PC-9 (cell line): ENCODE data around the gene RDM1. TPM values are rescaled to one million over a fixed set of nuclear protein-coding genes. Genes with fewer than 3 reads are reported as not detected.

ENCODE experiments used
- BruUV-seq: library from RNA; stranded (reverse); fragments of 400-500 nt; replicated peaks from 2 replicates; lab custom pipeline; 2021; lab: Mats Ljungman, UMichigan
- CTCF ChIA-PET: fragments of 300-600 bp; sonication (Branson Sonifier 250); formaldehyde crosslinking; loops from one replicate; lab custom pipeline; 2022; ENCODE audit warnings: antibody characterized with exemption; lab: Charles Lee
- POLR2A ChIA-PET: fragments of 300-600 bp; sonication (Branson Sonifier 250); formaldehyde crosslinking; loops from one replicate; lab custom pipeline; 2022; ENCODE audit warnings: antibody characterized with exemption; ENCODE audit not compliant: unreplicated experiment; lab: Charles Lee
- DNase-seq, 2 experiments: peaks; one replicate each; pipeline versions ENCODE4 v3.0.0 to v3.0.0-alpha.2; 2015 to 2022; ENCODE audit warnings: mixed read lengths in 1 of 2
- H2AFZ ChIP-seq: fragments of 200-600 bp; sonication (generic); 2 replicates; pipeline ENCODE4 v1.8.1; 2017; ENCODE audit warnings: antibody characterized with exemption
- H3F3A ChIP-seq: fragments of 200-600 bp; sonication (generic); 2 replicates; pipeline ENCODE4 v1.8.1; 2017; ENCODE audit warnings: antibody characterized with exemption, mild to moderate bottlenecking, low read depth; ENCODE audit not compliant: insufficient read depth
- H3K27ac ChIP-seq: fragments of 200-600 bp; sonication (generic); 2 replicates; pipeline ENCODE4 v1.6.1; 2016; ENCODE audit warnings: mixed run types
- H3K27me3 ChIP-seq: fragments of 200-600 bp; sonication (generic); 2 replicates; pipeline ENCODE4 v1.6.1; 2016; ENCODE audit warnings: low read depth, mixed run types; ENCODE audit not compliant: insufficient read depth
- H3K36me3 ChIP-seq: fragments of 200-600 bp; sonication (generic); 2 replicates; pipeline ENCODE4 v1.6.1; 2016; ENCODE audit warnings: low read depth, mixed run types
- H3K4me1 ChIP-seq: fragments of 200-600 bp; sonication (generic); replicated peaks from 2 replicates; pipeline ENCODE4 v1.6.1; 2016; ENCODE audit warnings: mixed run types; ENCODE audit not compliant: insufficient read depth
- H3K4me2 ChIP-seq: fragments of 200-600 bp; sonication (generic); 2 replicates; pipeline ENCODE4 v1.6.1; 2017; ENCODE audit warnings: mixed run types
- H3K4me3 ChIP-seq: fragments of 200-600 bp; sonication (generic); 2 replicates; pipeline ENCODE4 v1.6.1; 2016; ENCODE audit warnings: mixed run types
- H3K79me2 ChIP-seq: fragments of 200-600 bp; sonication (generic); 2 replicates; pipeline ENCODE4 v1.6.1; 2017; ENCODE audit warnings: low read depth, mixed run types
- H3K9me2 ChIP-seq: fragments of 200-600 bp; sonication (generic); 2 replicates; pipeline ENCODE4 v1.8.1; 2017; ENCODE audit warnings: mild to moderate bottlenecking; ENCODE audit not compliant: insufficient read depth
- H3K9me3 ChIP-seq: fragments of 200-600 bp; sonication (generic); 2 replicates; pipeline ENCODE4 v1.8.1; 2016; ENCODE audit warnings: low read depth; ENCODE audit not compliant: insufficient read depth
- H4K20me1 ChIP-seq: fragments of 200-600 bp; sonication (generic); 2 replicates; pipeline ENCODE4 v1.8.1; 2017; ENCODE audit not compliant: insufficient read depth
- CTCF ChIP-seq: fragments of 200-600 bp; sonication (generic); conservative IDR thresholded peaks from 2 replicates; pipeline ENCODE4 v1.6.1; 2017; ENCODE audit warnings: mixed run types, antibody characterized with exemption, mild to moderate bottlenecking, moderate library complexity
- EZH2 ChIP-seq: fragments of 200-600 bp; sonication (generic); IDR thresholded peaks from 2 replicates; pipeline ENCODE4 v1.8.0; 2017; ENCODE audit warnings: antibody characterized with exemption, low read depth
- intact Hi-C: fragments of 100-400 bp; cut with micrococcal nuclease; formaldehyde crosslinking; loops from one replicate; pipeline ENCODE4 v1.10.0; 2022; ENCODE audit not compliant: unreplicated experiment
- total RNA-seq: library from RNA; stranded (reverse); gene quantifications from 2 replicates; pipeline ENCODE4 v1.2.3, GENCODE V29; 2021

RDM1 gene
- total RNA-seq, 1 experiment from 2014 or later = 14.5 TPM

- Histone ChIP-seq H3K9me2 (no peaks in the 10 kb centered on the region), H3K4me1 (no peaks in the 10 kb centered on the region), H4K20me1 (no peaks in the 10 kb centered on the region), H2AFZ (no peak overlapping the region), H3K27ac (no peak overlapping the region), H3K4me3 (no peak overlapping the region), H3K27me3 (no peaks in the 10 kb centered on the region), H3K36me3 (no peaks in the 10 kb centered on the region), H3K9me3 (no peaks in the 10 kb centered on the region), H3K4me2 (no peak overlapping the region), H3F3A (no peaks in the 10 kb centered on the region), H3K79me2 (no peaks in the 10 kb centered on the region)
- POLR2A ChIA-PET = no interaction called here
- CTCF ChIA-PET = no interaction called here
- DNase-seq = no peak
- no peak for TF ChIP-seq EZH2
- no peak for TF ChIP-seq CTCF
- no TSS peak for BruUV-seq
- intact Hi-C loops = no loop called here
Observed at GRCh38 chr17:35876534-35876933, 54.0 kb downstream of the RDM1 start.

GRCh38 chr17:35875800-35876139, 54.8 kb downstream of the RDM1 start:
- intact Hi-C loops = no loop called here
- Histone ChIP-seq H3K4me3 (no peak overlapping the region), H3K79me2 (no peaks in the 10 kb centered on the region), H3K36me3 (no peaks in the 10 kb centered on the region), H3K4me2 (no peak overlapping the region), H4K20me1 (no peaks in the 10 kb centered on the region), H3F3A (no peaks in the 10 kb centered on the region), H2AFZ (no peak overlapping the region), H3K27me3 (no peaks in the 10 kb centered on the region), H3K4me1 (no peaks in the 10 kb centered on the region), H3K9me2 (no peaks in the 10 kb centered on the region), H3K27ac (no peak overlapping the region), H3K9me3 (no peaks in the 10 kb centered on the region)
- POLR2A ChIA-PET = no interaction called here
- TF ChIP-seq EZH2 = no peak
- no peak for TF ChIP-seq CTCF
- CTCF ChIA-PET = no interaction called here
- DNase-seq = no peak
- BruUV-seq = no TSS peak

- Histone ChIP-seq H2AFZ (no peak overlapping the region), H4K20me1 (no peaks in the 10 kb centered on the region), H3K27me3 (no peaks in the 10 kb centered on the region), H3K4me1 (no peaks in the 10 kb centered on the region), H3K9me3 (no peaks in the 10 kb centered on the region), H3K36me3 (no peaks in the 10 kb centered on the region), H3K4me3 (no peak overlapping the region), H3K27ac (no peak overlapping the region), H3K79me2 (no peaks in the 10 kb centered on the region), H3F3A (no peaks in the 10 kb centered on the region), H3K4me2 (no peak overlapping the region), H3K9me2 (no peaks in the 10 kb centered on the region)
- POLR2A ChIA-PET = no interaction called here
- DNase-seq = no peak
- CTCF ChIA-PET = no interaction called here
- no peak for TF ChIP-seq EZH2
- no peak for TF ChIP-seq CTCF
- intact Hi-C loops = no loop called here
- BruUV-seq = no TSS peak
Observed at GRCh38 chr17:35875072-35875799, 55.3 kb downstream of the RDM1 start.
